DMS114 treated with DMSO at 0.1 percent for 48 hours (cell line): Measurements from ENCODE around the gene PHKG1.
"Not testable (repeated sequence)": the region's sequence is repeated elsewhere in the genome, so short reads cannot be mapped to it uniquely, and the experiment has no call there.

Experiments used
- DNase-seq: peaks from one replicate; lab custom pipeline; 2025; ENCODE audit not compliant: unreplicated experiment; lab: John Stamatoyannopoulos, UW

Gene PHKG1

GRCh38 chr7:56046721-56047445, 45.9 kb downstream of the PHKG1 start:
- no peak for DNase-seq

GRCh38 chr7:56045758-56046157, 47.0 kb downstream of the PHKG1 start:
- DNase-seq, result not testable (repeated sequence)

GRCh38 chr7:56040730-56041129, 52.0 kb downstream of the PHKG1 start:
- DNase-seq, result no peak

- peak; percentile 80 for DNase-seq
Measured at GRCh38 chr7:56033671-56034432, 58.9 kb downstream of the PHKG1 start.

- not testable (repeated sequence) for DNase-seq
Measured at GRCh38 chr7:56032578-56032977, 60.2 kb downstream of the PHKG1 start.

GRCh38 chr7:56031556-56031955, 61.2 kb downstream of the PHKG1 start:
- not testable (repeated sequence) for DNase-seq

GRCh38 chr7:56030340-56030739, 62.4 kb downstream of the PHKG1 start:
- DNase-seq, result no peak
